Activated CD4-positive, CD25-positive, alpha-beta regulatory T cell treated with anti-CD3 and anti-CD28 coated beads, Interleukin-2, amount 50 U/mL, for 24 hours (primary cell): ENCODE data around the gene FBXO17.
"Not testable (repeated sequence)": the region's sequence is repeated elsewhere in the genome, so short reads cannot be mapped to it uniquely, and the experiment has no call there.

Experiments
- ATAC-seq, 2 donors: fragments of 150-1000 bp; cut with Tn5 transposase; one replicate each; pipeline ENCODE4 v1.10.0; 2021; ENCODE audit warnings: mild to moderate bottlenecking in 1 of 2, moderate library complexity in 1 of 2

Gene FBXO17

DNA sequence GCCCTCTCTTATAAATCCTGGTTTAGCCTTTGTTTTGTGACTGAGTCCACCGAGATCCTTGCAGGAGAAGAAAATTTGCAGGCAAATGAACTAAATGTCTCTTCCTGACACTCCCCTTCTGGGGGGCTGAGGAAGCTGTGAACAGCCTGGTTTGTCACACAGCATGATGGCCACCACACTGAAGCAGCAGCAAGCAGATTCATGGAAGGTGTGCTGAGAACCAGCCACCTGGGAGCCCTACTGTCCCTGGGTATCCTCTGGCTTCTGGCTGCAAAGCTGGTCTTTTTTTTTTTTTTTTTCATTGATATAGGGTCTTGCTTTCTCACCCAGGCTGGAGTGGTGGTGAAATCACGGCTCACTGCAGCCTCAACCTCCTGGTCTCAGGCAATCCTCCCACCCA is 33.6 kb downstream of the FBXO17 start:
- ATAC-seq = no peak

DNA sequence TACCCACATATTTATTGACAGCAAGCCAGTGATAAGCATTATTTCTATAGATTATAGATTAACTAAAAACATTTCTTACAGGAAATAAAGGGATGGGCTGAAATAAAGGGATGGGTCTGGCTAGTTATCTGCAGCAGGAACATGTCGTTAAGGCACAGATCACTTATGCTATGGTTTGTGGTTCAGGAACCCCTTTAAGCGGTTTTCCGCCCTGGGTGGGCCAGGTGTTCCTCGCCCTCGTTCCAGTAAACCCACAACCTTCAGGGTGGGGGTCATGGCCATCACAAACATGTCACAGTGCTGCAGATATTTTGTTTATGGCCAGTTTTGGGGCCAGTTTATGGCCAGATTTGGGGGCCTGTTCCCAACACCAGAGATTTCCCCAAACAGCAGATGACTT is 34.1 kb downstream of the FBXO17 start:
- ATAC-seq = not testable (repeated sequence)

DNA sequence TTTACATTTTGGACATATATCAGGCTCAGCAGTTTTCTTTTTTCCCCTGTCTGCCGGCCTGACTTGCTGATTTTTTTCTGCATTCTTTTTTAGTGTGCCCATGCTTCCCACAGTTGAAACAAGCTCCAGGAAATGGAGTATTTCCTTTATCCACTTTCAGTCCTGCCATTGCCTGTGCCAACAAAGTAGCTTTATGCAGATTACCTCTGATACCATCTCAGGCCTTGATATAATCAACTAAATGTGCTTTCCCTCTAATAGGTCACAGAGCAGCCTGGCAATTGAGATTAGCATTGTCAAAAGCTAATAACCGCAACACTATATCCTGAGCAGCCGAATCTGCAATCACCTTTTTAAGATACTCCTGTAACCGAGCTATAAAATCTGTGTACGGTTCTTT is 35.6 kb downstream of the FBXO17 start:
- no peak for ATAC-seq

DNA sequence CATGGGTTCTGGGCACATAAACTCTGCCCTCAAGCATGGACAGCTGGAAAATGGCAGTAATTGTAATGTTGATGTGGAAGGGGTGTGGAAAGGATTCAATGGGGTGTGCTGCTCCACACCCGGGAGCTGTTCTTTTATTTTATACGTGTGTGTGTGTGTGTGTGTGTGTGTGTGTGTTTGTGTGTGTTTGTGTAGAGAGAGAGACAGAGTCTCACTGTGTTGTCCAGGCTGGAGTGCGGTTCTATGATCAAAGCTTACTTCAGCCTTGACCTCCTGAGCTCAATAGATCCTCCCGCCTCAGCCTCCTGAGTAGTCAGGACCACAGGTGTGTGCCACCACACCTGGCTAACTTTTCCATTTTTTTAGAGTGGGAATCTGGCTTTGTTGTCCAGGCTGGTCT is 42.0 kb downstream of the FBXO17 start:
- ATAC-seq = no peak

DNA sequence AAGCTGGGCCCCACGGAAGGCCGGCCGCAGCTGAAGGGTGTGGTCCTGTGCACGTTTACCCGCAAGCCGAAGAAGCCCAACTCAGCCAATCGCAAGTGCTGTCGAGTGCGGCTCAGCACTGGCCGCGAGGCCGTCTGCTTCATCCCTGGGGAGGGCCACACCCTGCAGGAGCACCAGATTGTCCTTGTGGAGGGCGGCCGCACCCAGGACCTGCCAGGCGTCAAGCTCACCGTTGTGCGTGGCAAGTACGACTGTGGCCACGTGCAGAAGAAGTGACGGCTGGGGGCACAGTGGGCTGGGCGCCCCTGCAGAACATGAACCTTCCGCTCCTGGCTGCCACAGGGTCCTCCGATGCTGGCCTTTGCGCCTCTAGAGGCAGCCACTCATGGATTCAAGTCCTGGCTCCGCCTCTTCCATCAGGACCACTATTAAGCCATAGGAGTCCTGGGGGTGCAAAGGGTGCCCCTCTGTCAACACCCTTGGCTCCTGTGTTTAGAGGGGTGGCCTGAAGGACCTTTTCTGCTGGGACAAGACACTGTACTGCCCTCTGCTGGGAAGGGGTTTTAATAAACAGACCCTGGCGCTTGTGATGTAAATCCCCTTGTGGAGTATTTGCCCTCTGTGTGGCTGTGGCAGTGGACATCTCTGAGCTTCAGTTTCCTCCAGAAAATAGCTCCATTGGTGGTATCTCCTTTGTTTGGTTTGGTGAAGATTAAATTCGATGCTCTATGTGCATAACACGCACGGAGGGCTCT is 42.9 kb downstream of the FBXO17 start:
- no peak for ATAC-seq

DNA sequence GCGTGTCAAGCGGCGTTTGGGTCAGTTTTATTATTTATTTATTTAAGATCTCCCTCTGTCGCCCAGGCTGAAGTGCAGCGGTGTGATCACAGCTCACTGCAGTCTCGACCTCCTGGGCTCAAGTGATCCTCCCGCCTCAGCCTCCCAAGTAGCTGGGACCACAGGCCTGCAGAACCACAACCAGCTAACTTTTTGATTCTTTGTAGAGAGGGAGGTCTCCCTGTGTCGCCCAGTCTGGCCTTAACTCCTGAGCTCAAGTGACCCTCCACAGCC is 44.1 kb downstream of the FBXO17 start:
- ATAC-seq = no peak

DNA sequence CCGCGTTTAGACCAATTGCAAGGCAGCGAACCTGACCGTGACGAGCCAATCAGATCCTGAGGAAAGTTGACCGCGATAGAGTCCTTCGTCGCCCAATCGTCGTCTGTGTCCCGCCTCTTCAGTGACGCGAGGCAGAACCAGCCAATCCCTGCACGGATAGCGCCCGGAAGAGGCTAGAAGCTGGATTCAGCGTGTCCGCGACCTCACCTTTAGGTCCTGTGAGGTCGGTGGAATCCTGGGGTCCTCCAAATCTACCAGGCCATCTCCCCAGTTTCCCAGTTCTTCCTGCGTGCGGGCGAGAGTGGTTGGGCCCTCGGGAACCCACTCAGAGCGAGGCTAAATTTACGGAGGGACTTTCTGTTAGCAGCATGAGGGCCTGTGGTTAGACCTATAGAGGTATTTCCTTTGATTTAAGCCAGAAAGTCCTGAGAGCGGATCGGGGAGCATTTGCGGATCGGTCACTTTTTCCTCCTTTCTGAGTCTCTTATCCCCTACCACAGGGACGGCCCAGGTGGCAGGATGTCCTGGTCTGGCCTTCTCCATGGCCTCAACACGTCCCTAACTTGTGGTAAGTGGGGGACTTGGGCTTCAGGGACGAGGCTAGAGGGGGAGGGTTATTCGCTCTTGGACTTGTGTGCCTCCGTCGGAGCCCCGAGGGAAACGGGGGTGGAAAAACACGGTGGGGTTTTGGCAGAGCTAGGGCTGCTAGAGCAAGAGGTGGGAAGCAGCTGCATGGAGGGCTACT is 44.6 kb downstream of the FBXO17 start, which contains the start of gene MRPS12:
Gene MRPS12 (plus strand): TSS at position 169 of the 745 bp plus-strand sequence. CDS start 351 bp downstream, at position 520.
- ATAC-seq = peak; percentile 97

DNA sequence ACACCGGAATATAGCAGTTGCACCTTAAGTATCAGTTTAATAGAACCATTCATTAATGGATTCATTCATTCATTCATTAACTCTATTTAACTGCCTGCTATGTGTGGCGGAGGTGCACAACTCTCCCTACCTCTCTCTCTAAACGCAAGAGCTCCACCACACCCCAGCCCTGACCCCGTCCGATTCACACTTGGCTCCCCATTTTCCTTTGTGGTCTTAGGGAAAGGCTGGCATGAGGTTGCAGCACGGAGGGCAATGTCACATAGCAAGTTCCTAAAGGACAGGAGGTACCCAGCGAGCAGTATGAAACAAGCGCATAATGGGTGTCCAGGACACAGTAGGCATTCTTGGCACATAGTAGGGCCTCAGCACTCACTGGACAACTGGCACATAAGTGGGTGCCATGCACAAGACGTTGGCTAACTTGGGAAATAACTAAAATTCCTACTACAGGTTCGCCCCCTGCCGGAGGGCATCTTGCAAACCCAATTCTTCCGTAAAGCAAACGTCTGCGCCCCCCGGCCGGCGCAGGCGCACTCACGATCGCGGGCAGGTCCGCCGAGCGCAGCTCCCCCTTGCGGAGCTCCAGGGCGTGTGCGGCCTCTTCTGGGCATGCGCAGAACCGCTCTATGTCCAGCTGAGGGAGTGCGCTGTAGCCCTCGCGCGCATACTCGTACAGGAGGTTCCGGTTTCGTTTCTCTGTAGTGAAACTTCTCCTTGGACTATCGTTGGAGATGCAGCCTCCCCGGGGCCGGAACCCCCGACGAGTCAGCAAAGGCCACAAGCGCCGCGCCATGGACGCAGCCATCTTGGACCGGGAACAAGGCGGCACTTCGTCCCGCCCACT is 45.4 kb downstream of the FBXO17 start, which contains the start of gene SARS2:
Gene SARS2 (minus strand): TSS at position 835 of the 847 bp plus-strand sequence. CDS start 27 bp downstream, at position 808.
- peak in 1 of 2 donors; percentile 0 for ATAC-seq

DNA sequence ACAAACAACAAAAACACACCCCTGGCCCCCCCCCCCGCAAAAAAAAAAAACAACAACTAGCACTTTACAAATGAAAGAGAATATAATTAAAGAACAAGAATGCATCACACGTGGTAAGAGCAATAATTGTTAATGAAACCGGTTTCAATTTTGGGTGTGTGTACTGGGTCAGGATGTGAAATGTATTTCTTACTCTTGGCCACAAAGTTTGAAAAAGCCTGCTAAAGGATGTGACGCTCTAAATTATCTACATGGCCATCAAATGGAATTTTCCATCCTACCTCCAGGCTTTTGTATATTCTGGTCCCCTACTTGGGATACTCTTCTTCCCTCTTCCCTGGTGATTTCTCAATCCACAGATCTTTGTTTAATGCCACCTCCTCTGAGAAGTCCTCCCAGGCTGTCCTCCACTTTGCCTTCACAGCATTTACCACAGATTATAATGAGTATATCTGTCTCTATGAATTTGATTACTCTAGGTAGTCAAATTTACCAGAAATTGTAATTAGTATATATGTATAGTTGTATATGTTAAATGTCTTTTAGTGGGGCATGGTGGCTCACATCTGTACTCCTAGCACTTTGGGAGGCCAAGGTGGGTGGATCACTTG is 47.0 kb downstream of the FBXO17 start:
- no peak for ATAC-seq

DNA sequence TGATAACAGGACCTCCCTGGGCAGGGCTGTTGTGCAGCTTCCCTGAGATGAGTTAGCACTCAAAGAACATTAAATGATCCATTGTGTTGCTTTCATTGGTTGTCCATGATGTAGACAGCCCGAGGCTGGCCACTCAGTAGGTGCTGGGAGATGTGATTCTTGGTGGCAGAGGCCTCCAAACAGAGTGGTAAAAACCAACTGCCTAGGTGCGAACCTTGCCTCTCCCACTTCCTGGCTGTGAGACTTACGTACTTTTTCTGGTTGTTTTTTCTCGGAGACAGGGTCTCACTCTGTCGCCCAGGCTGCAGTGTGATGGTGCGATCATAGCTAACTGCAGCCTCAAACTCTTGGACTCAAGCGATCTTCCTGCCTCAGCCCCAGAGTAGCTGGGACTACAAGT is 51.2 kb downstream of the FBXO17 start:
- no peak for ATAC-seq

DNA sequence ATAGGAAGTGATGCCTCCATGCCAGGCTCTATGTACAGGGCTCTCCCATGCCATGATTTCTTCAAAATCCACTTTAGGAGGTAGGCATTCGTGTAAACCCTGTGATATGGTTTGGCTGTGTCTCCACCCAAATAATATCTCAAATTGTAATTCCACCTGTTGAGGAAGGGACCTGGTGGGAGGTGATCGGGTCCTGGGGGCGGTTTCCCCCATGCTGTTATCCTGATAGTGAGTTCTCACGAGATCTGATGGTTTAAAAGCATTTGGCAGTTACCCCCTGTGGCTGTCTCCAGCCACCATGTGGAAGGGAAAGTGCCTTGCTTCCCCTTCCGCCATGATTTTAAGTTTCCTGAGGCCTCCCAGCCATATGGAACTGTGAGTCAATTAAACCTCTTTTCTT is 53.1 kb downstream of the FBXO17 start:
- no peak for ATAC-seq

DNA sequence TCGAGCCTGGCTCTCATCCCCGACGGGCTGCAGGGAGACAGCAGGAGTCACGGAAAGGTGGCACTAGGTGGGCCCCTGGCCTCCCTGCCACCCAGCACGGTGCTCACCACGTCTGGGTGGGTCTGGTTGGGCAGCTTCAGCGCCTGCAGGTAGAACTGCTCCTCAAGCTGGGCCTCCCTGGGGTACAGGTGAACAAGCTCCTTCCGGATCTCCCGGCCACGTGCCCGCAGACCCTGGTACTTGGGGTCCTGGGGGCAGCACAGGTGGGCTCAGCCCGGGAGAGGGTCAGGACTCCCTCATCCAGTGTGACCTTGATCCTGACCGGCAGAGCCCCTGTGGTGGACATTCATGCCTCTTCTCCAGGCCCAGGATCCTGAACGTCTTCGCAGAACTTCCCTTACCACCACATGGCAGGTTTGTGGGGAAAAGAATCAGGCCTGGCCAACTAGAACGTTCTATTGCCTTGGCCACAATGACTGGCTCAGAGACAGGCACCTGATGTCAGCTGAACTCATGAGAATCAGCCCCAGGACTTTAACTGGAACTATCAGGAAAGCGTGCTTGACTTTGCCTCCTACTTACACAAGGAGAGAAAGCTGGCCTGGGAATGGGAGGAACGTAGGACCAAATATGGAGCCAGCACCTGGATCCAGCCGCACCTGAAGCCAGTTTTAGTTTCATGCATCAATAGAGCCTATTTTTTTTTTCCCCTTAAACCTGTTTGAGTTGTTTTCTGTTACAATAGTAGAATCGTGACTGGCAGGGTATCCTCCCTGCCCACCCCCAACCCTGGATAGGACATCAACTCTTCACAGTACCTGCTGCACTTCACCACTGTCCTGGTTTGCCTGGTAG is 53.9 kb downstream of the FBXO17 start:
- ATAC-seq = no peak

DNA sequence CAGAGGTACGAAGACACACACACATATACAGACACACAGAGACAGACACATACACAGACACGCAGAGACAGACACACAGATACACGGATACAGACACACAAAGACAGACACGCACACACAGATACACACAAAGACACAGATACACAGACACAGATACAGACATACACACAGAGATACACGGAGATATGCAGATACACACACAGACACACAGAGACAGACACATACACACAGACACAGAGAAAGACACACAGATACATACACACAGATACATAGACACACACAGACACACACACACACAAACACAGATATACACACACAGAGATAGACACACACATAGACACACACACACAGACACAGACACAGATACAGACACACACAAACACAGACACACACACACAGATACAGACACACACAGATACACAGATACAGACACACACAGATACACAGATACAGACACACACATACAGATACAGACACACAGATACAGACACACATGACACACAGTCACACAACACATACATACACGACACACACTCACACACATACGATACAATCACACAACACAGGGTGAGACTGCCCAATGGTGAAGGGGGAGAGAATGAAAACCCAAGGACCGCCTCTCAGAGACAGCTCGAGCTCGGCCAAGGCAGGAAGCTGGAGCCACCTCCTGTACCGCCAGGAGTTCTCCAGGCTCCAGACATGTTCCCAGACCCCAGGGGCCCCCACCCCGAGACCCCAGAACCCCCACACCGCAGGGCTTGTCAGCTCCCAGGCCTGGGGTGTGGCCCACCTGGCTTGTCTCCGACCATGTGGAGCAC is 54.7 kb downstream of the FBXO17 start:
- ATAC-seq = no peak

DNA sequence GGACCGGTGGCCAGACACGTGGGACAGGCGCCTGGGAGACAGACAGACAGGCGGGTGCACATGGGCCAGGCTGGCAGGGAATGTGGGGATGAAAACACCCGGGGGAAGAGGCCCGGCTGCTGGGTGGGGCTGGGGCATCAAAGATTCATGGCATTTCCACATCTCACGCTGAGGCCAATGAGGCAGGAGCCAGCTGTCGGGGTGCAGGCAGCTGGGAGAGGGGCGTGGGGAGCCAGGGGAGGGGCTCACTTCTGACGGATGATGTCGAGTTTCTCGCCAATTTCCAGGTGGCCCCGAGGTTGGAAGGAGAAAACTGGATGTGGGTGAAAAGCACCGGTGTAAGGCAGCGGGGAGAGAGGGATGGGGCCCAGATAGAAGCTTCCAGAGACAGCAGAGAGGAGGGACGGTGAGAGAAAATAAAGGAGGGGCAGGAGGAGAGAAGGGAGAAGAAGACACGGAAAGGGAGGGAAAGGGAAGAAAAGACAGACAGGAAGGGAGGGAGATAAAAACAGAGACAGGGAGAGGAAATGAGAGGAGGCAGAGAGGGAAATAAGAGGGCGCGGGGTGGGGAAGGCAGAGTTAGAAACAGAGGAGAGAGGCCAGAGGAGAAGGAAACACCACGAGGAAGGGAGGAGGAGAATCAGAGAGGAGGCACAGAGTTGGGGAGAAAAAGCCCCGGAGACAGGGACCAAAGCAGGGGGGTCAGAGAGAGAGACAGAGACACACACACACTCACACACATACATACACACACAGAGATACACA is 55.5 kb downstream of the FBXO17 start:
- no peak for ATAC-seq

DNA sequence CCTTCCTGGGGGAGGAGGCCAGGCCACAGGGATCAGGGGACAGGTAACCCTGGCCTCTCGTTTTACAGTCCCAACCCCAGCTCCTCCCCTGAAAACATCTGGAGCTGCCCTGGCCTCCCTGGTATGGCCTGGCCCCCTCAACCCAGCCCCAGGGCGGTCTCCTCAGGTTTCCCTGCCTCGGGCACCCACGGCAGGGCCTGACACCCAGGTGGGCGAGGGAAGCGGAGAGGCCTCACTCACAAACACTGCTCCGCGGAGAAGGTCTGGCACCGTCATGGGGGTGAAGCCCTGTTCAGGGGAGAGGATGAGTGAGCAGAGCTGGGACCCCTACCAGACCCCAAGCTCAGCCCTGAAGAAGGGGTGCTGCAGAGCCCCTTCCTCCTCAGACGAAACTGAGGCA is 57.0 kb downstream of the FBXO17 start:
- ATAC-seq = no peak

DNA sequence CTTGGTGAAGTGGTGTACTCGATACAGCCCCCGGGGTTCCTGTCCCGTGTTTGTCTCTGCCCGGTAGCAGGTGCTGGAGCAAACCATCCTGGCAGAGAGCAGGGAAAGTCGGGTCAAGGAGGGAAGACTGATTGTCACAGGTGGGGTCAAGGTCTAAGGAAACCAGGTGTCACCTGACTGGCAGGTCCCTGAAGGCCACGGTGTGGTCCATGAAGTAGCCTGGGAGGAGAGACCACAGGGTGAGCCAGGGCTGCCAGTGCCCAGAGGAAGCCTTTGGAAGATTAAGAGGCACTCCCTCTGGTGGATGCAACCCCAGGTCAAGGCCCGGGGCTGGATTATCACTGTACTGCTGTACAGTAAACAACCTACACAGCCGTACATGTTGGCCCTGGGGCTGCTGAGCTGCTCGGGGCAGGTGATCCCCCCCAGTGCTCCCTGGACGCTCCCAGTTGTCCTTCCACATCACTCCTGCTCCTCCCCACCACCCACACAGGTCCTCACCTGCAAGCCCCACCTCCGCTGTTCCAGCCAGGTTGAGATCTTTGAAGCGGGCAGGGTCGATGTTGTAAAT is 57.5 kb downstream of the FBXO17 start:
- no peak for ATAC-seq

DNA sequence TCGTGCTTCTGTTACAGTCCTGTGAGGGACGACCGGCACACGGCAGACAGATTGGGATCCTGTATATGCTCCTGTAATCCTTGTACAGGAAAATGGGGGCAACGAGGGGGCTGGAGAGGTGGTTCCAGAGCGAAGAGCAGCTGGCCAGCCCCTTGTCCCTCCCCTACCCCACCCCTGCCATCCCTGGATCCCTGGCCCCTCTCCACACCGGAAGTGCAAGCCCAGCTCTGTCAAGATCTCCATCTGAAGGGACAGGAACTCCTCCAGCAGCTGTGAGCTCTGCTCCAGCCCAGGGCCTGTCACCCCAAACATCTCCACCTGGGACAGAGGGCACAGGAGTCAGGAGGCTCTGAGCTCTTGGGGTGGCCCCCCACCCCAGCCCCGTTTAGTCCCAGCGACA is 58.0 kb downstream of the FBXO17 start:
- ATAC-seq = no peak

DNA sequence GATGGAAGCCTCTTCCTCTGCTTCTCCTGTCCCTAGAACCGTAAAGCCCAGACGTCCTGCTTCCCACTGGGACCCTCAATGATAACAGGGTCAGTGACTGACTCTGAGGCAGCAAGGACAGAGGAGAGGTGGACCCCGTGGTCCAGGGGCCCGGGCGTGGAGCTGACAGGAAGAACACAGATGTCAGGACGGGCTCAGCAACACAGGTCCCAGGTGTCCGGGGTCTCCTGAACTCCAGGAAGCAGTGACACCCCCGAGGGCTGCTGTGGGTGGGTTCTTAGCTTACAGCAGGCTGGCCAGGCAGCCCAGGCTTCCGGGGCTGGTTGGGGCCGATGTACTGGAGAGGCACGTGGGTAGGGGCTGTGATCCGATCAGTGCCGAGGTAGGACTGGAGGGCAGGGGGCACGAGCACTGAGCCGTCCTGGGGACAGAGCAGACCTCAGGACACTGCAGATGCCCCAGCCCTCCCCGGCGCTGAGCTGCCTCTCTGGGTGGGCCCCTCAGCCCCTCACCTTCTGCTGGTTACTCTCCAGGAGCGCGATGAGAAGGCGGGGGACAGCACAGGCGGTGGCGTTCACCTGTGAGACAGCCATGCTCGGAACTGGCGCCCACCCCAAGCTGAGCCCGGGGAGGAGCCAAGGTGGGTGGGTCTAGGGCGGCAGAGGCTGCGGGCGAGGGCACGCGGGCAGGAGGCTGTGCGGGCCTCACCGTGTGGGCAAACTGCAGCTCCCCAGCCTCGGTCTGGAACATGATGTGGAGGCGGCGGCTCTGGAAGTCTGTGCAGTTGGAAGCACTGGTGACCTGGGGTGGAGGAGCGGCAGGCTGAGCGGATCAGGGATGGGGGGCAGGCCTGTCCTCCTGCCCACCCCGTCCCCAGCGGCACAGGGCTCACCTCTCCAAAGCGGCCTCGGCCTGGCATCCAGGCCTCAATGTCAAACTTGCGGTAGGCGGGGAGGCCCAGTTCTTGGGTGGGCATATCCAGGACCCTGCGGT is 59.9 kb downstream of the FBXO17 start:
- no peak for ATAC-seq

DNA sequence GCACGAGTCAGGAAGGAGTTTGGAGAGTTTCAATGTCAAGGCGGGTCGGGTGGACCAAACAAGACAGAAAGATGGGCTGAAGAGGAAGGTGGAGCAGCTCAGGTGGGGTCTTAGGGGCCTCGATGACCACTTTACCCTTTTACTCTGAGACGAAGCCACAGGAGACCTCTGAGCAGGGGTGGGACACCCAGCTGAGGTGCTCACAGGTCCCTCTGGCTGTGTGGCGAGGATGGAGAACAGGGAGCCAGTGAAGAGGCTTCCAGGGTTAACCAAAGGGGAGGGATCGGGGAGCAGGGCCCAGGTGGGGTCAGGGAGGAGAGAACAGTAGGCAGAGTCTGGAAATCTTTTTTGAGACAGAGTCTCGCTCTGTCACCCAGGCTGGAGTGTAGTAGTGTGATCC is 61.6 kb downstream of the FBXO17 start:
- ATAC-seq = no peak
